Spleen (tissue), 7 donors: Measurements from ENCODE around the gene DDR2.

Experiments used
- POLR2A ChIP-seq, 3 donors: fragments of 450-650 bp; IDR thresholded peaks; one replicate each; pipeline ENCODE4 v1.5.1; 2017; ENCODE audit warnings: antibody characterized with exemption in 3 of 3, mild to moderate bottlenecking in 1 of 3
- POLR2AphosphoS5 ChIP-seq, 3 donors: sonication (generic); formaldehyde crosslinking; IDR thresholded peaks; one replicate each; pipeline ENCODE4 v1.5.1; 2017; ENCODE audit warnings: antibody characterized with exemption in 3 of 3
- TF ChIP-seq, protein P1 (sequence below), 11 experiments: fragments of 200-600 bp in 7 of 11; fragments of 450-650 bp in 4 of 11; sonication (generic) in 4 of 11; IDR thresholded peaks in 8 of 11; conservative IDR thresholded peaks in 3 of 11; 1 replicate in 7 of 11; 2 replicates in 4 of 11; pipeline versions ENCODE4 v1.4.0 to v1.8.0; 2016 to 2021; ENCODE audit warnings: antibody characterized with exemption in 11 of 11, inconsistent platforms in 4 of 11, mild to moderate bottlenecking in 1 of 11
- donor health status: DM: no; HTN: no; CAD: no; lungs with moderate emphysema.
- donor health status: DM: no; HTN: no; CAD: no.
- donor health status: DM: no; HTN: no; CAD: no.

DNA sequence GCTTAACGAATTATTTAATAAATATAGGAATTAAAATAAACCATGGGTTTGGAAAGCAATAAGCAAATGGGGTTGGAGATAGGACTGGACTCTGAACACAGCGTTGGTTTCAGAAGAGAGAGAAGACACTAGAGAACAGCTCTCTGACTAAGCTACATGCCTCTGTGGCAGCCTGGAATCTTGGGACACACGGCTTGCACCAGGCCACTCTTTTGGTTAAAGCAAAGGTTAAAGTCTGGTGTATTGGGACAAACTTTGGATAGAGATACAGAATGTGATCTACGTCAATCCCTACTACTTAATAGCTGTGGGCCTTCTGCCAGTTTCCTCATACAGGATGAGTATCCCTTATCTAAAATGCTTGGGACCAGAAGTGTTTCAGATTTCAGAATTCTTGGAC lies 108.5 kb downstream of the DDR2 start:
- TF ChIP-seq, protein P1, sequence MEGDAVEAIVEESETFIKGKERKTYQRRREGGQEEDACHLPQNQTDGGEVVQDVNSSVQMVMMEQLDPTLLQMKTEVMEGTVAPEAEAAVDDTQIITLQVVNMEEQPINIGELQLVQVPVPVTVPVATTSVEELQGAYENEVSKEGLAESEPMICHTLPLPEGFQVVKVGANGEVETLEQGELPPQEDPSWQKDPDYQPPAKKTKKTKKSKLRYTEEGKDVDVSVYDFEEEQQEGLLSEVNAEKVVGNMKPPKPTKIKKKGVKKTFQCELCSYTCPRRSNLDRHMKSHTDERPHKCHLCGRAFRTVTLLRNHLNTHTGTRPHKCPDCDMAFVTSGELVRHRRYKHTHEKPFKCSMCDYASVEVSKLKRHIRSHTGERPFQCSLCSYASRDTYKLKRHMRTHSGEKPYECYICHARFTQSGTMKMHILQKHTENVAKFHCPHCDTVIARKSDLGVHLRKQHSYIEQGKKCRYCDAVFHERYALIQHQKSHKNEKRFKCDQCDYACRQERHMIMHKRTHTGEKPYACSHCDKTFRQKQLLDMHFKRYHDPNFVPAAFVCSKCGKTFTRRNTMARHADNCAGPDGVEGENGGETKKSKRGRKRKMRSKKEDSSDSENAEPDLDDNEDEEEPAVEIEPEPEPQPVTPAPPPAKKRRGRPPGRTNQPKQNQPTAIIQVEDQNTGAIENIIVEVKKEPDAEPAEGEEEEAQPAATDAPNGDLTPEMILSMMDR (IDR thresholded peaks at IDR 0.05 in 8 of 11, conservative IDR thresholded peaks at IDR 0.05 in 3 of 11): no peak
- TF ChIP-seq POLR2A (IDR thresholded peaks at IDR 0.05): no peak
- TF ChIP-seq POLR2AphosphoS5 (IDR thresholded peaks at IDR 0.05): no peak
